HG02623 (cell line): ENCODE results near the gene MAGEB3.

Experiments
- ATAC-seq: cut with Tn5 transposase; IDR thresholded peaks from one replicate; pipeline ENCODE4 v1.9.1; 2021; ENCODE audit warnings: moderate library complexity; ENCODE audit not compliant: unreplicated experiment

Gene MAGEB3

DNA sequence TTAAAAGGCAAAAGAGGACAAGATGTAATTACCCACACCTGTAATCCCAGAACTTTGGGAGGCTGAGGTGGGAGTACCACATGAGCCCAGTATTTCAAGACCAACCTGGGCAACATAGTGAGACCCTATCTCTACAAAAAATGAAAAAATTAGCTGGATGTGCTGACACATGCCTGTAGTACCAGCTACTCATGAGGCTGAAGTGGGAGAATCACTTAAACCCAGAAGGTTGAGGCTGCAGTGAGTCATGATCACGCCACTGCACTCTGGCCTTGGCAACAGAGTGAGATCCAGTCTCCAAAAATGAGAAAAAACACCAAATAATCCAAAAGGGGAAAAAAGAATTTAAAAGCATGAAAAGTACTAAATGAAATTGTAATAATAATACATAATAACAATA is 47.9 kb downstream of the MAGEB3 start:
- no peak for ATAC-seq

DNA sequence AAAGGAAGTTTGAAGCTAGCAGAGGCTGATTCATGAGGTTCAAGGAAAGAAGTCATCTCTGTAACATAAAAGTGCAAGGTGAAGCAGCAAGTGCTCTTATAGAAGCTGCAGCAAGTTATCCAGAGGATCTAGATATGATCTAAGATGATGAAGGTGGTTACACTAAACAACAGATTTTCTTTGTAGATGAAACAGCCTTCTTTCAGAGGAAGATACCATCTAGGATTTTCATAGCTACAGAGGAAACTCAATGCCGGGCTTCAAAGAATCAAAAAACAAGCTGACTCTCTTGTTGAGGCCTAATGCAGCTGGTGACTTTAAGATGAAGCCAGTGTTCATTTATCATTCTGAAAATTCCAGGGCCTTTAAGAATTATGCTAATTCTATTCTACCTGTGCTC is 50.0 kb downstream of the MAGEB3 start:
- no peak for ATAC-seq

DNA sequence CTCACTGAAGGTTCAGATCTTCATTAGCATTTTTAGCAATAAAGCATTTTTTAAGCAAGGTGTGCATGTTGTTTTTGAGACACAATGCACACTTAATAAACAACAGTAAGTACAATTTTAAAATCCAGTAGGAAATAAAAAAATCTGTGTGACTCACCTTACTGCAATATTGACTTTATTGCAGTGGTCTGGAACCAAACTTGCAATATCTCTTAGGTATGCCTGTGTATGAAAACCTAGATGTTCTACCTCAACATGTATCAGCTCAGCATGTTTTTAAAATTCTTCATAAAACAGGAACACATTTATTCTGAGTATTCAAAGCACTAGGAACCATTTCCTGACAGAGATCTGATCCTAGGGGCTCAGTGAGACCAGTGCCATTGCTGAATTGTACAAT is 52.1 kb downstream of the MAGEB3 start:
- no peak for ATAC-seq

DNA sequence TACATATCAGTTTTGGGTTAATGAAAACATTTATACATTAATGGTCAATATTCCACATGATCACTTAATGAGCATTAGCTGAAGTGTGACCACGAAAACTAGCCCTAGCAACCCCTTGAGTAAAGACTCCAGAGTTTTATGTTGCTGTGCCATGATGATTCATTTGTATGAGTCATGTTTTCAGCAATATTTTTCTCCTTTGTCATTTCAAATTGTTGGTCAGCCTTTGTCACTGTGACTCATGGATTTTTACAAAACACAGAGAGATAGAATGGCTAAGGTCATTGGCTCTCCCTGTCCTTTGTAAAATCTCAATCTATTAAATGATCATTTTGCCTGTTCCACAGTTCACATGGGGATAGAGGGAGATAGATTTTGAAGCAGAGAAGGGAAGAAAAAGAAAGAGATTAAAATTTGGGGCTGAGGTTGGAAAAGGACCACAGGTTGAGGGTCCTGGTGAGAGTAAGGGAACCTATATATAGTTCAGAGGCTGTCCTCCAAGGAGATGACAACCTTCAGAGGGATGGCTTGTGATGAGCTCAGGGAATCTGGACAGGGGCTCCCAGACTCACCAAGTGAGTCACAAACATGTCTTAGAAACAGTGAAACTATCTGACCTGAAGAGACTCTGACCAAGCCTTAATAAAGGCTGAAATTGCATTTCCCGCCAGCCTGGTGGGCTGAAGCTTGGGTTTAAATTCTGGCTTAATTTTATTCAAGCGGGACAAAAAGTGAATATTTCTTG is 53.2 kb downstream of the MAGEB3 start:
- ATAC-seq: no peak
